GM23338 (cell line): ENCODE measurements around the gene PLCH2. TPM values are rescaled to one million over a fixed set of nuclear protein-coding genes. Genes with fewer than 3 reads are reported as not detected.

Experiments
- ATAC-seq: fragments of 200-7000 bp; cut with Tn5 transposase; 3 replicates; pipeline ENCODE4 v1.9.1; 2020
- DNase-seq: peaks from one replicate; pipeline ENCODE4 v3.0.0-alpha.2; 2015; ENCODE audit warnings: low spot score
- H2AFZ ChIP-seq: fragments of 200-600 bp; sonication (generic); 2 replicates; pipeline ENCODE4 v1.8.0; 2016; ENCODE audit warnings: antibody characterized with exemption, mild to moderate bottlenecking, moderate library complexity
- H3F3A ChIP-seq: fragments of 200-600 bp; sonication (generic); replicated peaks from 2 replicates; pipeline ENCODE4 v1.8.0; 2017; ENCODE audit warnings: antibody characterized with exemption, mixed run types, low read depth
- H3K27ac ChIP-seq: fragments of 200-600 bp; sonication (generic); 2 replicates; pipeline ENCODE4 v1.6.1; 2016; ENCODE audit warnings: low read depth
- H3K27me3 ChIP-seq: fragments of 200-600 bp; sonication (generic); 2 replicates; pipeline ENCODE4 v1.8.0; 2016; ENCODE audit warnings: mild to moderate bottlenecking, mixed run types, moderate library complexity; ENCODE audit not compliant: insufficient read depth
- H3K36me3 ChIP-seq: fragments of 200-600 bp; sonication (generic); 2 replicates; pipeline ENCODE4 v1.8.0; 2016; ENCODE audit warnings: mild to moderate bottlenecking; ENCODE audit not compliant: insufficient read depth
- H3K4me1 ChIP-seq: fragments of 200-600 bp; sonication (generic); 2 replicates; pipeline ENCODE4 v1.8.0; 2016; ENCODE audit warnings: mild to moderate bottlenecking, moderate library complexity; ENCODE audit not compliant: insufficient read depth
- H3K4me2 ChIP-seq: fragments of 200-600 bp; sonication (generic); 2 replicates; pipeline ENCODE4 v1.7.1; 2017; ENCODE audit warnings: mixed run types
- H3K4me3 ChIP-seq: fragments of 200-600 bp; sonication (generic); 2 replicates; pipeline ENCODE4 v1.6.1; 2016; ENCODE audit warnings: mixed run types
- H3K79me2 ChIP-seq: fragments of 200-600 bp; sonication (generic); replicated peaks from 2 replicates; pipeline ENCODE4 v1.8.0; 2017; ENCODE audit warnings: mild to moderate bottlenecking; ENCODE audit not compliant: insufficient read depth
- H3K9me2 ChIP-seq: fragments of 200-600 bp; sonication (generic); 2 replicates; pipeline ENCODE4 v1.8.0; 2017; ENCODE audit not compliant: insufficient read depth
- H4K20me1 ChIP-seq: fragments of 200-600 bp; sonication (generic); replicated peaks from 2 replicates; pipeline ENCODE4 v1.8.0; 2017; ENCODE audit warnings: mild to moderate bottlenecking; ENCODE audit not compliant: insufficient read depth
- H3K27ac Mint-ChIP-seq: 2 replicates; pipeline ENCODE4 v1.8.0; 2020; ENCODE audit warnings: inconsistent platforms, mild to moderate bottlenecking, moderate library complexity, mixed read lengths
- H3K27me3 Mint-ChIP-seq: 3 replicates; pipeline ENCODE4 v1.8.0; 2022; ENCODE audit warnings: low read depth, mild to moderate bottlenecking, moderate library complexity, mixed read lengths, inconsistent platforms; ENCODE audit not compliant: insufficient read depth, poor library complexity
- H3K36me3 Mint-ChIP-seq: 3 replicates; pipeline ENCODE4 v1.8.0; 2021; ENCODE audit warnings: low read depth, mild to moderate bottlenecking, inconsistent platforms, moderate library complexity, mixed read lengths
- H3K4me1 Mint-ChIP-seq: 3 replicates; pipeline ENCODE4 v1.8.0; 2020; ENCODE audit warnings: mild to moderate bottlenecking, inconsistent platforms, mixed read lengths
- H3K4me3 Mint-ChIP-seq: 3 replicates; pipeline ENCODE4 v1.8.0; 2021; ENCODE audit warnings: moderate library complexity, mild to moderate bottlenecking, inconsistent platforms, mixed read lengths
- H3K9me3 Mint-ChIP-seq: 3 replicates; pipeline ENCODE4 v1.8.0; 2020; ENCODE audit warnings: moderate library complexity, mild to moderate bottlenecking, inconsistent platforms, mixed read lengths
- CREB1 ChIP-seq: fragments of 250-450 bp; sonication (Bioruptor Pico); IDR thresholded peaks from 2 replicates; pipeline ENCODE4 v1.5.0; 2020; ENCODE audit warnings: low read depth, mild to moderate bottlenecking, moderate library complexity
- EZH2 ChIP-seq: fragments of 200-600 bp; sonication (generic); IDR thresholded peaks from one replicate; pipeline ENCODE4 v1.8.0; 2017; ENCODE audit warnings: antibody characterized with exemption, mild to moderate bottlenecking, low read depth; ENCODE audit not compliant: unreplicated experiment
- EZH2phosphoT487 ChIP-seq: fragments of 200-600 bp; sonication (generic); IDR thresholded peaks from one replicate; pipeline ENCODE4 v1.8.1; 2018; ENCODE audit warnings: antibody characterized with exemption; ENCODE audit not compliant: unreplicated experiment
- JUNB ChIP-seq: IDR thresholded peaks from one replicate; pipeline ENCODE4 v1.6.1; 2016; ENCODE audit warnings: antibody characterized with exemption; ENCODE audit not compliant: unreplicated experiment
- NANOG ChIP-seq: IDR thresholded peaks from 2 replicates; pipeline ENCODE4 v1.6.1; 2016; ENCODE audit warnings: antibody characterized with exemption, borderline replicate concordance
- POLR2AphosphoS5 ChIP-seq: IDR thresholded peaks from 2 replicates; pipeline ENCODE4 v1.6.1; 2016; ENCODE audit warnings: antibody characterized with exemption, low read depth
- STAT1 ChIP-seq: IDR thresholded peaks from one replicate; pipeline ENCODE4 v1.6.1; 2016; ENCODE audit warnings: antibody characterized with exemption; ENCODE audit not compliant: unreplicated experiment
- ZNF114 ChIP-seq: fragments of 250-450 bp; sonication (Bioruptor Pico); IDR thresholded peaks from 2 replicates; pipeline ENCODE4 v1.5.0; 2020; ENCODE audit warnings: mild to moderate bottlenecking, moderate library complexity
- ZNF331 ChIP-seq: fragments of 250-450 bp; sonication (Bioruptor Pico); IDR thresholded peaks from 2 replicates; pipeline ENCODE4 v1.5.0; 2020; ENCODE audit warnings: low read depth, mild to moderate bottlenecking, moderate library complexity
- polyA plus RNA-seq: library from polyadenylated mRNA; unstranded; fragments of >200 nt; fragmentation: Nextera tagmentation; extraction: Ambion mirVana; gene quantifications from 2 replicates; pipeline ENCODE4 v1.2.1, GENCODE V29; 2016
- total RNA-seq: library from RNA; depleted of rRNA; stranded (reverse); fragments of >200 nt; shearing (Covaris generic); gene quantifications from 2 replicates; pipeline ENCODE4 v1.2.3, GENCODE V29; 2014
- TF ChIP-seq, protein P1 (sequence below): IDR thresholded peaks from 2 replicates; pipeline ENCODE4 v1.6.1; 2016; ENCODE audit warnings: antibody characterized with exemption
- TF ChIP-seq, protein P2 (sequence below), 2 experiments: fragments of 200-600 bp in 1 of 2; sonication (generic) in 1 of 2; conservative IDR thresholded peaks; 2 replicates each; pipeline versions ENCODE4 v1.5.1 to v1.6.1; 2016 to 2017; ENCODE audit warnings: antibody characterized with exemption in 2 of 2, low read depth in 2 of 2, mild to moderate bottlenecking in 2 of 2, moderate library complexity in 1 of 2
- TF ChIP-seq, protein P3 (sequence below): fragments of 250-450 bp; sonication (Bioruptor Pico); IDR thresholded peaks from 2 replicates; pipeline ENCODE4 v1.5.0; 2020; ENCODE audit warnings: mild to moderate bottlenecking, moderate library complexity

Gene PLCH2
- total and polyA plus RNA-seq, 2 experiments from 2014 or later, result 0.31 TPM; not detected in 1

DNA sequence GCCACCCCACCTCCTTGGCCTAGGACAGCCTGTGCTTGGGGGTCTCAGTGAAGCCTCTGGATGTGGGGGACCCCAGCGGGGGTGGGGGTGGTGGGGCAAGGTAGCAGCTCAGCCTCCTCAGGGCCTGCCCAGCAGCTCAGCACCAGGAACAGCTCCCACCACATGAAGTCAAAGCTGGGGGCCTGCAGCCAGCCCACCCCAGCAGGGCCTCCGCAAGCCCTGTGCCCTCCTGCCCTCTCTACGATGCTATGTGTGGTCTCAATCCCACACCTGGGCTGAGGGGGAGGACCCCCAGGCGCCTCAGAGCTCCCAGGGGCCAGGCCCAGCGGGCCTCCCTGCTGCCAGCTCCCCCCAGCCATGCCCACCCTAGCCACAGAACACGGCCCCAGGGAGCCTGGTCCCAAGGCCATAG is 31.7 kb downstream of the PLCH2 start (continued):
- no peak for TF ChIP-seq EZH2
- no peak for TF ChIP-seq NANOG
- TF ChIP-seq, protein P1, sequence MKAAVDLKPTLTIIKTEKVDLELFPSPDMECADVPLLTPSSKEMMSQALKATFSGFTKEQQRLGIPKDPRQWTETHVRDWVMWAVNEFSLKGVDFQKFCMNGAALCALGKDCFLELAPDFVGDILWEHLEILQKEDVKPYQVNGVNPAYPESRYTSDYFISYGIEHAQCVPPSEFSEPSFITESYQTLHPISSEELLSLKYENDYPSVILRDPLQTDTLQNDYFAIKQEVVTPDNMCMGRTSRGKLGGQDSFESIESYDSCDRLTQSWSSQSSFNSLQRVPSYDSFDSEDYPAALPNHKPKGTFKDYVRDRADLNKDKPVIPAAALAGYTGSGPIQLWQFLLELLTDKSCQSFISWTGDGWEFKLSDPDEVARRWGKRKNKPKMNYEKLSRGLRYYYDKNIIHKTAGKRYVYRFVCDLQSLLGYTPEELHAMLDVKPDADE, result no peak
- no peak for TF ChIP-seq EZH2phosphoT487
- no peak for TF ChIP-seq STAT1
- no peak for TF ChIP-seq ZNF331 (CRISPR knock-in tag)
- TF ChIP-seq CREB1, result no peak
- TF ChIP-seq JUNB, result no peak
- no peak for TF ChIP-seq POLR2AphosphoS5
- TF ChIP-seq, protein P2, sequence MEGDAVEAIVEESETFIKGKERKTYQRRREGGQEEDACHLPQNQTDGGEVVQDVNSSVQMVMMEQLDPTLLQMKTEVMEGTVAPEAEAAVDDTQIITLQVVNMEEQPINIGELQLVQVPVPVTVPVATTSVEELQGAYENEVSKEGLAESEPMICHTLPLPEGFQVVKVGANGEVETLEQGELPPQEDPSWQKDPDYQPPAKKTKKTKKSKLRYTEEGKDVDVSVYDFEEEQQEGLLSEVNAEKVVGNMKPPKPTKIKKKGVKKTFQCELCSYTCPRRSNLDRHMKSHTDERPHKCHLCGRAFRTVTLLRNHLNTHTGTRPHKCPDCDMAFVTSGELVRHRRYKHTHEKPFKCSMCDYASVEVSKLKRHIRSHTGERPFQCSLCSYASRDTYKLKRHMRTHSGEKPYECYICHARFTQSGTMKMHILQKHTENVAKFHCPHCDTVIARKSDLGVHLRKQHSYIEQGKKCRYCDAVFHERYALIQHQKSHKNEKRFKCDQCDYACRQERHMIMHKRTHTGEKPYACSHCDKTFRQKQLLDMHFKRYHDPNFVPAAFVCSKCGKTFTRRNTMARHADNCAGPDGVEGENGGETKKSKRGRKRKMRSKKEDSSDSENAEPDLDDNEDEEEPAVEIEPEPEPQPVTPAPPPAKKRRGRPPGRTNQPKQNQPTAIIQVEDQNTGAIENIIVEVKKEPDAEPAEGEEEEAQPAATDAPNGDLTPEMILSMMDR (conservative IDR thresholded peaks at IDR 0.05; ENCODE audit: low read depth in 2 of 2), result no peak
- TF ChIP-seq ZNF114, result no peak

DNA sequence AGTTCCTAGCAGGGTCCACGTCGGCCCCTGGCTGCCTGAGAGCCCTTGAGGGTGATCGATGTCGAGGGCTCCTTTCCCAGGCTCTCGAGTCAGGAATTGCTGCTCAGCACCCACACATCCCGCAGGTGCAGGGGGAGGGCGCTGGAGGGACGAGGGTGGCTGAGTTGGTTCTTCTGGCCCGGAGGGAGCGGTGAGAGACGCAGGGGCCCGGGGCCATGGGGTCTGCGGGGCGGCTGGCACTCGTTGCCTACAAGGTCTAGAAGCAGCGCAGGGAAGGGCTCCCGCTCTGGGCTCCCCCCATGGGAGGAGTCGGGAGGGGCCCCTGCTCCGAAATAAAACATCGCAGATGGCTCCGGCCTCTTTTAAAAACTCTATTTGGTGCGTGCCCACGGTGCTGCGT is 32.1 kb downstream of the PLCH2 start:
- H3K4me1 Mint-ChIP-seq, result no peaks in the 10 kb centered on the region
- H3K36me3 Mint-ChIP-seq, result peaks cover 16% of the 10 kb centered on the region
- ATAC-seq (no peak), DNase-seq (no peak)
- Histone ChIP-seq H3K9me2 (no peaks in the 10 kb centered on the region), H4K20me1 (no peaks in the 10 kb centered on the region; the same call in 1 of the 2 replicates), H3K4me2 (no peak overlapping the region), H3F3A (no peaks in the 10 kb centered on the region), H3K4me1 (no peaks in the 10 kb centered on the region), H3K4me3 (no peak overlapping the region), H3K27me3 (no peaks in the 10 kb centered on the region), H3K79me2 (no peaks in the 10 kb centered on the region), H3K27ac (no peak overlapping the region), H2AFZ (no peak overlapping the region), H3K36me3 (no peaks in the 10 kb centered on the region; the same call in 1 of the 2 replicates)
- no peak for TF ChIP-seq EZH2
- no peak for TF ChIP-seq POLR2AphosphoS5
- no peak for TF ChIP-seq CREB1
- TF ChIP-seq NANOG, result no peak
- TF ChIP-seq ZNF114, result no peak
- no peak for TF ChIP-seq STAT1
- TF ChIP-seq, protein P2 (conservative IDR thresholded peaks at IDR 0.05; ENCODE audit: low read depth in 2 of 2), result no peak
- TF ChIP-seq EZH2phosphoT487, result no peak
- no peak for TF ChIP-seq JUNB
- TF ChIP-seq, protein P3, sequence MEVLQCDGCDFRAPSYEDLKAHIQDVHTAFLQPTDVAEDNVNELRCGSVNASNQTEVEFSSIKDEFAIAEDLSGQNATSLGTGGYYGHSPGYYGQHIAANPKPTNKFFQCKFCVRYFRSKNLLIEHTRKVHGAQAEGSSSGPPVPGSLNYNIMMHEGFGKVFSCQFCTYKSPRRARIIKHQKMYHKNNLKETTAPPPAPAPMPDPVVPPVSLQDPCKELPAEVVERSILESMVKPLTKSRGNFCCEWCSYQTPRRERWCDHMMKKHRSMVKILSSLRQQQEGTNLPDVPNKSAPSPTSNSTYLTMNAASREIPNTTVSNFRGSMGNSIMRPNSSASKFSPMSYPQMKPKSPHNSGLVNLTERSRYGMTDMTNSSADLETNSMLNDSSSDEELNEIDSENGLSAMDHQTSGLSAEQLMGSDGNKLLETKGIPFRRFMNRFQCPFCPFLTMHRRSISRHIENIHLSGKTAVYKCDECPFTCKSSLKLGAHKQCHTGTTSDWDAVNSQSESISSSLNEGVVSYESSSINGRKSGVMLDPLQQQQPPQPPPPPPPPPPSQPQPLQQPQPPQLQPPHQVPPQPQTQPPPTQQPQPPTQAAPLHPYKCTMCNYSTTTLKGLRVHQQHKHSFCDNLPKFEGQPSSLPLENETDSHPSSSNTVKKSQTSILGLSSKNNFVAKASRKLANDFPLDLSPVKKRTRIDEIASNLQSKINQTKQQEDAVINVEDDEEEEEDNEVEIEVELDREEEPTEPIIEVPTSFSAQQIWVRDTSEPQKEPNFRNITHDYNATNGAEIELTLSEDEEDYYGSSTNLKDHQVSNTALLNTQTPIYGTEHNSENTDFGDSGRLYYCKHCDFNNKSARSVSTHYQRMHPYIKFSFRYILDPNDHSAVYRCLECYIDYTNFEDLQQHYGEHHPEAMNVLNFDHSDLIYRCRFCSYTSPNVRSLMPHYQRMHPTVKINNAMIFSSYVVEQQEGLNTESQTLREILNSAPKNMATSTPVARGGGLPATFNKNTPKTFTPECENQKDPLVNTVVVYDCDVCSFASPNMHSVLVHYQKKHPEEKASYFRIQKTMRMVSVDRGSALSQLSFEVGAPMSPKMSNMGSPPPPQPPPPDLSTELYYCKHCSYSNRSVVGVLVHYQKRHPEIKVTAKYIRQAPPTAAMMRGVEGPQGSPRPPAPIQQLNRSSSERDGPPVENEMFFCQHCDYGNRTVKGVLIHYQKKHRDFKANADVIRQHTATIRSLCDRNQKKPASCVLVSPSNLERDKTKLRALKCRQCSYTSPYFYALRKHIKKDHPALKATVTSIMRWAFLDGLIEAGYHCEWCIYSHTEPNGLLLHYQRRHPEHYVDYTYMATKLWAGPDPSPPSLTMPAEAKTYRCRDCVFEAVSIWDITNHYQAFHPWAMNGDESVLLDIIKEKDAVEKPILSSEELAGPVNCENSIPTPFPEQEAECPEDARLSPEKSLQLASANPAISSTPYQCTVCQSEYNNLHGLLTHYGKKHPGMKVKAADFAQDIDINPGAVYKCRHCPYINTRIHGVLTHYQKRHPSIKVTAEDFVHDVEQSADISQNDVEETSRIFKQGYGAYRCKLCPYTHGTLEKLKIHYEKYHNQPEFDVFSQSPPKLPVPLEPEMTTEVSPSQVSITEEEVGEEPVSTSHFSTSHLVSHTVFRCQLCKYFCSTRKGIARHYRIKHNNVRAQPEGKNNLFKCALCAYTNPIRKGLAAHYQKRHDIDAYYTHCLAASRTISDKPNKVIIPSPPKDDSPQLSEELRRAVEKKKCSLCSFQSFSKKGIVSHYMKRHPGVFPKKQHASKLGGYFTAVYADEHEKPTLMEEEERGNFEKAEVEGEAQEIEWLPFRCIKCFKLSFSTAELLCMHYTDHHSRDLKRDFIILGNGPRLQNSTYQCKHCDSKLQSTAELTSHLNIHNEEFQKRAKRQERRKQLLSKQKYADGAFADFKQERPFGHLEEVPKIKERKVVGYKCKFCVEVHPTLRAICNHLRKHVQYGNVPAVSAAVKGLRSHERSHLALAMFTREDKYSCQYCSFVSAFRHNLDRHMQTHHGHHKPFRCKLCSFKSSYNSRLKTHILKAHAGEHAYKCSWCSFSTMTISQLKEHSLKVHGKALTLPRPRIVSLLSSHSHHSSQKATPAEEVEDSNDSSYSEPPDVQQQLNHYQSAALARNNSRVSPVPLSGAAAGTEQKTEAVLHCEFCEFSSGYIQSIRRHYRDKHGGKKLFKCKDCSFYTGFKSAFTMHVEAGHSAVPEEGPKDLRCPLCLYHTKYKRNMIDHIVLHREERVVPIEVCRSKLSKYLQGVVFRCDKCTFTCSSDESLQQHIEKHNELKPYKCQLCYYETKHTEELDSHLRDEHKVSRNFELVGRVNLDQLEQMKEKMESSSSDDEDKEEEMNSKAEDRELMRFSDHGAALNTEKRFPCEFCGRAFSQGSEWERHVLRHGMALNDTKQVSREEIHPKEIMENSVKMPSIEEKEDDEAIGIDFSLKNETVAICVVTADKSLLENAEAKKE, result no peak
- no peak overlapping the region for H3K4me3 Mint-ChIP-seq
- H3K27me3 Mint-ChIP-seq, result peaks cover 3% of the 10 kb centered on the region
- no peak overlapping the region for H3K27ac Mint-ChIP-seq
- H3K9me3 Mint-ChIP-seq, result no peaks in the 10 kb centered on the region
